Hindlimb muscle (tissue), 1 donor: ENCODE results near the gene CRAMP1. TPM values are rescaled to one million over a fixed set of nuclear protein-coding genes. Genes with fewer than 3 reads are reported as not detected.

Experiments used
- DNase-seq: peaks from one replicate; pipeline ENCODE4 v3.0.0-alpha.2; 2013
- polyA plus RNA-seq: library from polyadenylated mRNA; unstranded; fragments of 120-200 nt; gene quantifications from one replicate; pipeline ENCODE4 v1.2.1, GENCODE V29; 2013; ENCODE audit not compliant: insufficient read length

The CRAMP1 gene
- polyA plus RNA-seq, 1 donor = 18.5 TPM

GRCh38 chr16:1656808-1657617 lies 44.9 kb downstream of the CRAMP1 start:
- no peak for DNase-seq

GRCh38 chr16:1657841-1658240 lies 45.7 kb downstream of the CRAMP1 start:
- no peak for DNase-seq

- no peak for DNase-seq
These were observed 46.9 kb downstream of the CRAMP1 start for GRCh38 chr16:1659031-1659430.

- DNase-seq = no peak
These were observed 49.7 kb downstream of the CRAMP1 start for GRCh38 chr16:1661826-1662225.

- no peak for DNase-seq
These were observed 50.4 kb downstream of the CRAMP1 start for GRCh38 chr16:1662543-1662942.

GRCh38 chr16:1665829-1666228 lies 53.7 kb downstream of the CRAMP1 start:
- no peak for DNase-seq

GRCh38 chr16:1666316-1666715 lies 54.2 kb downstream of the CRAMP1 start:
- no peak for DNase-seq

GRCh38 chr16:1667271-1667670 lies 55.1 kb downstream of the CRAMP1 start:
- DNase-seq = no peak

- no peak for DNase-seq
These were observed 55.8 kb downstream of the CRAMP1 start for GRCh38 chr16:1667916-1668315.

- no peak for DNase-seq
These were observed 56.6 kb downstream of the CRAMP1 start for GRCh38 chr16:1668612-1669319.

GRCh38 chr16:1669698-1670097 lies 57.5 kb downstream of the CRAMP1 start:
- DNase-seq = no peak

- DNase-seq = no peak
These were observed 58.2 kb downstream of the CRAMP1 start for GRCh38 chr16:1670371-1670770.

- no peak for DNase-seq
These were observed 58.7 kb downstream of the CRAMP1 start for GRCh38 chr16:1670866-1671265.

GRCh38 chr16:1673424-1674151 lies 61.4 kb downstream of the CRAMP1 start:
- no peak for DNase-seq

- DNase-seq = no peak
These were observed 62.1 kb downstream of the CRAMP1 start for GRCh38 chr16:1674306-1674705.

- DNase-seq = no peak
These were observed 62.8 kb downstream of the CRAMP1 start for GRCh38 chr16:1674751-1675664.

GRCh38 chr16:1676661-1677060 lies 64.5 kb downstream of the CRAMP1 start:
- no peak for DNase-seq

GRCh38 chr16:1677339-1677738 lies 65.2 kb downstream of the CRAMP1 start:
- DNase-seq = no peak

GRCh38 chr16:1677942-1678499 lies 65.9 kb downstream of the CRAMP1 start, which contains the start of gene JPT2:
JPT2 (plus strand) TSS chr16:1678279; CDS start chr16:1678313, 34 bp downstream.
- DNase-seq = peak; percentile 98

GRCh38 chr16:1678500-1679098 lies 66.4 kb downstream of the CRAMP1 start:
- DNase-seq = peak; percentile 15

GRCh38 chr16:1680361-1680760 lies 68.2 kb downstream of the CRAMP1 start:
- DNase-seq = no peak
